ENCODE data around the gene CNGB1. TPM values are rescaled to one million over a fixed set of nuclear protein-coding genes. Genes with fewer than 3 reads are reported as not detected.

Gene CNGB1
- total and polyA plus RNA-seq, 2 of the 13 experiments (the other 11 are each of a cell fraction or from before 2014, with no cell fraction given) = 0.02 to 0.15 TPM

GRCh38 chr16:57995721-57996405 is 24.9 kb upstream of the CNGB1 start:
- TF ChIP-seq RBM22 (optimal IDR thresholded peaks at IDR 0.05; ENCODE audit: low read length) = peak; percentile 61
- TF ChIP-seq ZSCAN12 (CRISPR knock-in tag; IDR thresholded peaks at IDR 0.05) = no peak
- Histone ChIP-seq H3K27ac (ENCODE audit: extremely low read length, insufficient read depth, low read length) (no peak overlapping the region), H3K4me2 (ENCODE audit: low read depth, low read length) (no peak overlapping the region), H4K20me1 (ENCODE audit: insufficient read depth, low read length) (no peaks in the 10 kb centered on the region), H3K4me3 (replicated peaks in 1 of 3; ENCODE audit: insufficient read depth in 1 of 3, low read depth in 2 of 3, low read length in 3 of 3) (no peak overlapping the region), H3K27me3 (ENCODE audit: control insufficient read depth in 1 of 2, insufficient read depth in 2 of 2, low read length in 2 of 2) (peaks cover 0 to 2% of the 10 kb centered on the region in 2 experiments; a peak in 2 of 5 replicates), H3K36me3 (replicated peaks in 1 of 2; ENCODE audit: control insufficient read depth in 1 of 2, insufficient read depth in 2 of 2, low read length in 2 of 2) (peaks cover 9 to 19% of the 10 kb centered on the region in 2 experiments; a peak in 4 of 5 replicates), H3K9ac (ENCODE audit: insufficient read depth, low read depth, low read length) (no peak overlapping the region), H3K79me2 (ENCODE audit: insufficient read depth, low read length) (peaks cover 4% of the 10 kb centered on the region), H2AFZ (ENCODE audit: low read length) (no peak overlapping the region), H3K4me1 (ENCODE audit: insufficient read depth, low read length) (peaks cover 15% of the 10 kb centered on the region), H3K9me3 (ENCODE audit: low read length) (no peaks in the 10 kb centered on the region)
- BruUV-seq (replicated peaks) = no TSS peak
- FAIRE-seq (no peak), ATAC-seq (no peak), DNase-seq (ENCODE audit: low spot score) (no peak)
- ChIA-PET CTCF (ENCODE audit: low intra/inter-chr PET ratio, low total read pairs) (no interaction called here), POLR2A (no interaction called here)
- in situ Hi-C loops (cut with HindIII; ENCODE audit: extremely low pct_ligation_motif_present, low pct_unique_long_range_greater_than_20kb) (no loop called here), intact Hi-C loops (cut with micrococcal nuclease; ENCODE audit: unreplicated experiment) (no loop called here)
- 96% methylated on average over 18 of the region's 18 CpGs for WGBS (ENCODE audit: low lambda C conversion rate)

DNA sequence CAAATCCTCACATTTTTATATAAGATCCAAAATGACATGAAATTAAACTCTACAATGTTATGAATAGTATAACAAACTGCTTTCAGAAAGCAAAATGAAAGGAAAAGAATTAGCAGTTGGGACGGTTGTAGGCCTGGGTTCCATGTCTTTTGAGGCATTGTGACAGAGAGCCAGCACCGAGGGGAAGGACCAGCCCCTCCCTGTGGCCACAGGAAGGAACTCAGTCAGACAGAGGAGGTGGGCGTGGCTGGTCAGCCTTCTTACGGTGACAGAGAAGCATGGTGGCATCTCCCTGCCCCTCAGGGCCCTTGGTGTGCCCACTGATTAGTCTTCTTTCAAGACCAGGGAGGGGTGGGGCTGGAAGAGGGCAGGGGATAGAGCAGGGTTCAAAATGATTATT is 23.9 kb upstream of the CNGB1 start:
- Histone ChIP-seq H3K4me1 (ENCODE audit: insufficient read depth, low read length) (peaks cover 14% of the 10 kb centered on the region), H2AFZ (ENCODE audit: low read length) (no peak overlapping the region), H3K27me3 (ENCODE audit: control insufficient read depth in 1 of 2, insufficient read depth in 2 of 2, low read length in 2 of 2) (peaks cover 2 to 4% of the 10 kb centered on the region in 2 experiments; a peak in 2 of 5 replicates), H3K36me3 (replicated peaks in 1 of 2; ENCODE audit: control insufficient read depth in 1 of 2, insufficient read depth in 2 of 2, low read length in 2 of 2) (peaks cover 9 to 19% of the 10 kb centered on the region in 2 experiments; a peak in 4 of 5 replicates), H3K9me3 (ENCODE audit: low read length) (no peaks in the 10 kb centered on the region), H3K4me2 (ENCODE audit: low read depth, low read length) (no peak overlapping the region), H3K4me3 (replicated peaks in 1 of 3; ENCODE audit: insufficient read depth in 1 of 3, low read depth in 2 of 3, low read length in 3 of 3) (no peak overlapping the region), H3K79me2 (ENCODE audit: insufficient read depth, low read length) (peaks cover 4% of the 10 kb centered on the region), H3K27ac (ENCODE audit: extremely low read length, insufficient read depth, low read length) (no peak overlapping the region), H3K9ac (ENCODE audit: insufficient read depth, low read depth, low read length) (no peak overlapping the region), H4K20me1 (ENCODE audit: insufficient read depth, low read length) (no peaks in the 10 kb centered on the region)
- CTCF ChIA-PET (ENCODE audit: low intra/inter-chr PET ratio, low total read pairs) = interaction anchor here (1.8 kb wide), 1 partner anchor 96 kb away, joined by 5 read pairs; no protein-coding TSS in a partner anchor
- WGBS (ENCODE audit: low lambda C conversion rate) = 50% methylated on average over 4 of the region's 4 CpGs
- ATAC-seq (peak; percentile 42), FAIRE-seq (peak; percentile 40), DNase-seq (ENCODE audit: low spot score) (peak; percentile 44)
- in situ Hi-C loops (cut with HindIII; ENCODE audit: extremely low pct_ligation_motif_present, low pct_unique_long_range_greater_than_20kb) (no loop called here), intact Hi-C loops (cut with micrococcal nuclease; ENCODE audit: unreplicated experiment) (no loop called here)
- POLR2A ChIA-PET = no interaction called here
- no TSS peak for BruUV-seq (replicated peaks)
- TF ChIP-seq ZNF710 (CRISPR knock-in tag; IDR thresholded peaks at IDR 0.05; ENCODE audit: borderline replicate concordance) (no peak), ZNF780A (CRISPR knock-in tag; IDR thresholded peaks at IDR 0.05) (no peak), ZMYM3 (CRISPR knock-in tag; IDR thresholded peaks at IDR 0.05) (no peak), ZNF781 (CRISPR knock-in tag; IDR thresholded peaks at IDR 0.05; ENCODE audit: borderline replicate concordance, not compliant biosample characterization) (no peak), PPARG (CRISPR knock-in tag; conservative IDR thresholded peaks at IDR 0.05) (no peak), ZFY (CRISPR knock-in tag; IDR thresholded peaks at IDR 0.05) (0 out of 2 replicates have a peak, but pooled peaks have one; percentile 23), ZNF839 (CRISPR knock-in tag; IDR thresholded peaks at IDR 0.05; ENCODE audit: borderline replicate concordance) (no peak)
- TF ChIP-seq, protein P1, sequence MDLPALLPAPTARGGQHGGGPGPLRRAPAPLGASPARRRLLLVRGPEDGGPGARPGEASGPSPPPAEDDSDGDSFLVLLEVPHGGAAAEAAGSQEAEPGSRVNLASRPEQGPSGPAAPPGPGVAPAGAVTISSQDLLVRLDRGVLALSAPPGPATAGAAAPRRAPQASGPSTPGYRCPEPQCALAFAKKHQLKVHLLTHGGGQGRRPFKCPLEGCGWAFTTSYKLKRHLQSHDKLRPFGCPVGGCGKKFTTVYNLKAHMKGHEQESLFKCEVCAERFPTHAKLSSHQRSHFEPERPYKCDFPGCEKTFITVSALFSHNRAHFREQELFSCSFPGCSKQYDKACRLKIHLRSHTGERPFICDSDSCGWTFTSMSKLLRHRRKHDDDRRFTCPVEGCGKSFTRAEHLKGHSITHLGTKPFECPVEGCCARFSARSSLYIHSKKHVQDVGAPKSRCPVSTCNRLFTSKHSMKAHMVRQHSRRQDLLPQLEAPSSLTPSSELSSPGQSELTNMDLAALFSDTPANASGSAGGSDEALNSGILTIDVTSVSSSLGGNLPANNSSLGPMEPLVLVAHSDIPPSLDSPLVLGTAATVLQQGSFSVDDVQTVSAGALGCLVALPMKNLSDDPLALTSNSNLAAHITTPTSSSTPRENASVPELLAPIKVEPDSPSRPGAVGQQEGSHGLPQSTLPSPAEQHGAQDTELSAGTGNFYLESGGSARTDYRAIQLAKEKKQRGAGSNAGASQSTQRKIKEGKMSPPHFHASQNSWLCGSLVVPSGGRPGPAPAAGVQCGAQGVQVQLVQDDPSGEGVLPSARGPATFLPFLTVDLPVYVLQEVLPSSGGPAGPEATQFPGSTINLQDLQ (CRISPR knock-in tag; IDR thresholded peaks at IDR 0.05) = no peak
- TF ChIP-seq, protein P2, sequence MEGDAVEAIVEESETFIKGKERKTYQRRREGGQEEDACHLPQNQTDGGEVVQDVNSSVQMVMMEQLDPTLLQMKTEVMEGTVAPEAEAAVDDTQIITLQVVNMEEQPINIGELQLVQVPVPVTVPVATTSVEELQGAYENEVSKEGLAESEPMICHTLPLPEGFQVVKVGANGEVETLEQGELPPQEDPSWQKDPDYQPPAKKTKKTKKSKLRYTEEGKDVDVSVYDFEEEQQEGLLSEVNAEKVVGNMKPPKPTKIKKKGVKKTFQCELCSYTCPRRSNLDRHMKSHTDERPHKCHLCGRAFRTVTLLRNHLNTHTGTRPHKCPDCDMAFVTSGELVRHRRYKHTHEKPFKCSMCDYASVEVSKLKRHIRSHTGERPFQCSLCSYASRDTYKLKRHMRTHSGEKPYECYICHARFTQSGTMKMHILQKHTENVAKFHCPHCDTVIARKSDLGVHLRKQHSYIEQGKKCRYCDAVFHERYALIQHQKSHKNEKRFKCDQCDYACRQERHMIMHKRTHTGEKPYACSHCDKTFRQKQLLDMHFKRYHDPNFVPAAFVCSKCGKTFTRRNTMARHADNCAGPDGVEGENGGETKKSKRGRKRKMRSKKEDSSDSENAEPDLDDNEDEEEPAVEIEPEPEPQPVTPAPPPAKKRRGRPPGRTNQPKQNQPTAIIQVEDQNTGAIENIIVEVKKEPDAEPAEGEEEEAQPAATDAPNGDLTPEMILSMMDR (CRISPR knock-in tag; IDR thresholded peaks at IDR 0.05) = peak; percentile 63

Measured in HepG2 (cell line).